ENCODE data around the gene OR11H6.

- no peak for TF ChIP-seq POLR2A (IDR thresholded peaks at IDR 0.05)
- TF ChIP-seq POLR2AphosphoS5 (IDR thresholded peaks at IDR 0.05) = no peak
- TF ChIP-seq CTCF (IDR thresholded peaks at IDR 0.05) = no peak
Measured at GRCh38 chr14:20223410-20223809, at the start of gene OR11H6.
